Measurements from ENCODE around the gene WDR64. TPM values are rescaled to one million over a fixed set of nuclear protein-coding genes. Genes with fewer than 3 reads are reported as not detected.
"Not testable (repeated sequence)": the region's sequence is repeated elsewhere in the genome, so short reads cannot be mapped to it uniquely, and the experiment has no call there.

WDR64 gene
- total and polyA plus RNA-seq, 4 donors, result 0.11 to 0.32 (median 0.11) TPM; not detected in 1

- no peaks in the 10 kb centered on the region for H3K36me3 ChIP-seq (ENCODE audit: control insufficient read depth, insufficient read depth, low read length)
- 89% methylated on average over 1 of the region's 1 CpG for WGBS (ENCODE audit: insufficient coverage)
- no peak for DNase-seq (ENCODE audit: low read depth in 4 of 6, low spot score in 6 of 6)
- no peaks in the 10 kb centered on the region for H3K4me1 ChIP-seq (ENCODE audit: control insufficient read depth, insufficient read depth, low read length)
- H3K4me3 ChIP-seq (ENCODE audit: low read depth, low read length), result no peak overlapping the region
- H3K9me3 ChIP-seq (ENCODE audit: control insufficient read depth, insufficient read depth, low read length), result no peaks in the 10 kb centered on the region
- no peak overlapping the region for H3K27ac ChIP-seq (ENCODE audit: low read depth, low read length)
- H3K27me3 ChIP-seq (ENCODE audit: control insufficient read depth, insufficient read depth, low read length), result no peaks in the 10 kb centered on the region
Measured at GRCh38 chr1:241647658-241648057, 4.4 kb upstream of the WDR64 start.

GRCh38 chr1:241648159-241648558 lies 3.9 kb upstream of the WDR64 start:
- no peak for DNase-seq (ENCODE audit: low read depth in 4 of 6, low spot score in 6 of 6)
- no peaks in the 10 kb centered on the region for H3K4me1 ChIP-seq (ENCODE audit: control insufficient read depth, insufficient read depth, low read length)
- no peak overlapping the region for H3K4me3 ChIP-seq (ENCODE audit: low read depth, low read length)
- H3K36me3 ChIP-seq (ENCODE audit: control insufficient read depth, insufficient read depth, low read length), result no peaks in the 10 kb centered on the region
- H3K27me3 ChIP-seq (ENCODE audit: control insufficient read depth, insufficient read depth, low read length), result no peaks in the 10 kb centered on the region
- no CpG with 5 or more reads among the region's 1 CpG for WGBS (ENCODE audit: insufficient coverage)
- no peak overlapping the region for H3K27ac ChIP-seq (ENCODE audit: low read depth, low read length)
- no peaks in the 10 kb centered on the region for H3K9me3 ChIP-seq (ENCODE audit: control insufficient read depth, insufficient read depth, low read length)

GRCh38 chr1:241654019-241654418 lies 1.9 kb downstream of the WDR64 start:
- H3K27ac ChIP-seq (ENCODE audit: low read depth, low read length), result no peak overlapping the region
- H3K9me3 ChIP-seq (ENCODE audit: control insufficient read depth, insufficient read depth, low read length), result no peaks in the 10 kb centered on the region
- H3K4me3 ChIP-seq (ENCODE audit: low read depth, low read length), result no peak overlapping the region
- no peaks in the 10 kb centered on the region for H3K27me3 ChIP-seq (ENCODE audit: control insufficient read depth, insufficient read depth, low read length)
- no peaks in the 10 kb centered on the region for H3K36me3 ChIP-seq (ENCODE audit: control insufficient read depth, insufficient read depth, low read length)
- WGBS (ENCODE audit: insufficient coverage), result 58% methylated on average over 1 of the region's 1 CpG
- no peaks in the 10 kb centered on the region for H3K4me1 ChIP-seq (ENCODE audit: control insufficient read depth, insufficient read depth, low read length)
- DNase-seq (ENCODE audit: low read depth in 4 of 6, low spot score in 6 of 6), result peak in 1 of 6 donors; percentile 6

- WGBS (ENCODE audit: insufficient coverage), result no CpG with 5 or more reads among the region's 1 CpG
- no peak for DNase-seq (ENCODE audit: low read depth in 4 of 6, low spot score in 6 of 6)
- H3K36me3 ChIP-seq (ENCODE audit: control insufficient read depth, insufficient read depth, low read length), result no peaks in the 10 kb centered on the region
- no peak overlapping the region for H3K27ac ChIP-seq (ENCODE audit: low read depth, low read length)
- no peak overlapping the region for H3K4me3 ChIP-seq (ENCODE audit: low read depth, low read length)
- H3K9me3 ChIP-seq (ENCODE audit: control insufficient read depth, insufficient read depth, low read length), result no peaks in the 10 kb centered on the region
- no peaks in the 10 kb centered on the region for H3K27me3 ChIP-seq (ENCODE audit: control insufficient read depth, insufficient read depth, low read length)
- H3K4me1 ChIP-seq (ENCODE audit: control insufficient read depth, insufficient read depth, low read length), result no peaks in the 10 kb centered on the region
Measured at GRCh38 chr1:241654641-241655040, 2.6 kb downstream of the WDR64 start.

GRCh38 chr1:241658081-241658793 lies 6.2 kb downstream of the WDR64 start:
- WGBS (ENCODE audit: insufficient coverage), result 43% methylated on average over 1 of the region's 3 CpGs
- H3K36me3 ChIP-seq (ENCODE audit: control insufficient read depth, insufficient read depth, low read length), result no peaks in the 10 kb centered on the region
- no peak overlapping the region for H3K27ac ChIP-seq (ENCODE audit: low read depth, low read length)
- no peak for DNase-seq (ENCODE audit: low read depth in 4 of 6, low spot score in 6 of 6)
- H3K9me3 ChIP-seq (ENCODE audit: control insufficient read depth, insufficient read depth, low read length), result no peaks in the 10 kb centered on the region
- H3K4me1 ChIP-seq (ENCODE audit: control insufficient read depth, insufficient read depth, low read length), result no peaks in the 10 kb centered on the region
- H3K27me3 ChIP-seq (ENCODE audit: control insufficient read depth, insufficient read depth, low read length), result no peaks in the 10 kb centered on the region
- no peak overlapping the region for H3K4me3 ChIP-seq (ENCODE audit: low read depth, low read length)

- H3K4me3 ChIP-seq (ENCODE audit: low read depth, low read length); H3K9me3 ChIP-seq (ENCODE audit: control insufficient read depth, insufficient read depth, low read length); DNase-seq (ENCODE audit: low read depth in 4 of 6, low spot score in 6 of 6); H3K4me1 ChIP-seq (ENCODE audit: control insufficient read depth, insufficient read depth, low read length); H3K27ac ChIP-seq (ENCODE audit: low read depth, low read length); H3K27me3 ChIP-seq (ENCODE audit: control insufficient read depth, insufficient read depth, low read length); H3K36me3 ChIP-seq (ENCODE audit: control insufficient read depth, insufficient read depth, low read length): not testable (repeated sequence)
- WGBS (ENCODE audit: insufficient coverage), result no CpG with 5 or more reads among the region's 2 CpGs
Measured at GRCh38 chr1:241659016-241659415, 6.9 kb downstream of the WDR64 start.

GRCh38 chr1:241660424-241660972 lies 8.4 kb downstream of the WDR64 start:
- H3K4me1 ChIP-seq (ENCODE audit: control insufficient read depth, insufficient read depth, low read length), result no peaks in the 10 kb centered on the region
- H3K27me3 ChIP-seq (ENCODE audit: control insufficient read depth, insufficient read depth, low read length), result no peaks in the 10 kb centered on the region
- H3K36me3 ChIP-seq (ENCODE audit: control insufficient read depth, insufficient read depth, low read length), result no peaks in the 10 kb centered on the region
- no peak overlapping the region for H3K4me3 ChIP-seq (ENCODE audit: low read depth, low read length)
- no peak for DNase-seq (ENCODE audit: low read depth in 4 of 6, low spot score in 6 of 6)
- H3K9me3 ChIP-seq (ENCODE audit: control insufficient read depth, insufficient read depth, low read length), result no peaks in the 10 kb centered on the region
- H3K27ac ChIP-seq (ENCODE audit: low read depth, low read length), result no peak overlapping the region
- WGBS (ENCODE audit: insufficient coverage), result 100% methylated on average over 1 of the region's 5 CpGs

GRCh38 chr1:241666419-241666818 lies 14.3 kb downstream of the WDR64 start:
- Histone ChIP-seq H3K9me3 (ENCODE audit: control insufficient read depth, insufficient read depth, low read length) (no peaks in the 10 kb centered on the region), H3K4me1 (ENCODE audit: control insufficient read depth, insufficient read depth, low read length) (no peaks in the 10 kb centered on the region), H3K36me3 (ENCODE audit: control insufficient read depth, insufficient read depth, low read length) (no peaks in the 10 kb centered on the region), H3K4me3 (ENCODE audit: low read depth, low read length) (no peak overlapping the region), H3K27ac (ENCODE audit: low read depth, low read length) (no peak overlapping the region), H3K27me3 (ENCODE audit: control insufficient read depth, insufficient read depth, low read length) (no peaks in the 10 kb centered on the region)
- DNase-seq (ENCODE audit: low read depth in 4 of 6, low spot score in 6 of 6), result no peak
- 100% methylated on average over 1 of the region's 3 CpGs for WGBS (ENCODE audit: insufficient coverage)

- Histone ChIP-seq H3K4me1 (ENCODE audit: control insufficient read depth, insufficient read depth, low read length) (no peaks in the 10 kb centered on the region), H3K36me3 (ENCODE audit: control insufficient read depth, insufficient read depth, low read length) (no peaks in the 10 kb centered on the region), H3K4me3 (ENCODE audit: low read depth, low read length) (no peak overlapping the region), H3K27ac (ENCODE audit: low read depth, low read length) (no peak overlapping the region), H3K27me3 (ENCODE audit: control insufficient read depth, insufficient read depth, low read length) (no peaks in the 10 kb centered on the region), H3K9me3 (ENCODE audit: control insufficient read depth, insufficient read depth, low read length) (no peaks in the 10 kb centered on the region)
- DNase-seq (ENCODE audit: low read depth in 4 of 6, low spot score in 6 of 6), result no peak
- no CpG with 5 or more reads among the region's 1 CpG for WGBS (ENCODE audit: insufficient coverage)
Measured at GRCh38 chr1:241672301-241672700, 20.2 kb downstream of the WDR64 start.

- no peak overlapping the region for H3K27ac ChIP-seq (ENCODE audit: low read depth, low read length)
- no peaks in the 10 kb centered on the region for H3K9me3 ChIP-seq (ENCODE audit: control insufficient read depth, insufficient read depth, low read length)
- no CpG with 5 or more reads among the region's 1 CpG for WGBS (ENCODE audit: insufficient coverage)
- no peaks in the 10 kb centered on the region for H3K4me1 ChIP-seq (ENCODE audit: control insufficient read depth, insufficient read depth, low read length)
- H3K36me3 ChIP-seq (ENCODE audit: control insufficient read depth, insufficient read depth, low read length), result no peaks in the 10 kb centered on the region
- no peak overlapping the region for H3K4me3 ChIP-seq (ENCODE audit: low read depth, low read length)
- no peak for DNase-seq (ENCODE audit: low read depth in 4 of 6, low spot score in 6 of 6)
- no peaks in the 10 kb centered on the region for H3K27me3 ChIP-seq (ENCODE audit: control insufficient read depth, insufficient read depth, low read length)
Measured at GRCh38 chr1:241674805-241675384, 22.8 kb downstream of the WDR64 start.

All from spinal cord (tissue), 10 donors.